GM21529 (cell line): ENCODE measurements around the gene WNT7B.

Experiments
- ATAC-seq: cut with Tn5 transposase; IDR thresholded peaks from one replicate; pipeline ENCODE4 v1.9.1; 2021; ENCODE audit not compliant: unreplicated experiment

The WNT7B gene

GRCh38 chr22:45997077-45997776 is 20.3 kb upstream of the WNT7B start:
- no peak for ATAC-seq

GRCh38 chr22:45996241-45997076 is 19.5 kb upstream of the WNT7B start:
- ATAC-seq, result no peak

DNA sequence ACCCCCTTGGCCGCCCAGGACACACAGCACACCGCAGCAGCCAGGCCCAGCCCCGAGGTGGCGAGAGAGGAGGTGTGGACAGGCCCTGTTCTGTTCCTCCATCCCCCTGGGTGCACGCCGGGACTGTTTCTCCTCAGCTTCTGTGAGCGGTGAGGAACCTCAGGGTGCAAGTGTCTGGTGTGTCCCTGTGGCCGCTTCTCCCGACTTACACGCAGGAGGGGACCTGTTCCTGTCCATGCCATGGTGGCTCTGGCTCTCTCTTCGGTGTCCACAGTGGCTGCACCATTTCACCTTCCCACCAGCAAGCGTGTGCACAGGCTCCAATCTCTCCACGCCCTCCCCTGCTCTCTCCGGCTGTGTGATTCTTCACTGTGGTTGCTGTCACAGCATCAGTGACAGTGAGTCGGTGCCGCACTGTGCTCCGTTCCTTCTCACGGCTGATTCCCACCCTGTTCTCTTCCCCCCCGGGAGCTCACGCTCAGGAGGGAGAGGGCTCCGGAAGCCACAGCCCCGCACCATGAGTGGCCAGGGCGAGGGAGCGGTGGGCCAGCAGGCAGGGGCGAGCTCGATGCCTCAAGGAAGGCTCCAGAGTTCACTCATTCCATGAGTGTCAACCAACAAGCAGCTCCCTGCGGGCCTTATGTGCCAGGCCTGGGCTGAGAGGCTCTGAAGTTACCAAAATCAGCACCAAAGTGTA is 18.6 kb upstream of the WNT7B start:
- ATAC-seq, result no peak

- no peak for ATAC-seq
Observed at GRCh38 chr22:45994491-45995404, 17.8 kb upstream of the WNT7B start.

- ATAC-seq, result no peak
Observed at GRCh38 chr22:45993841-45994240, 16.9 kb upstream of the WNT7B start.

GRCh38 chr22:45993143-45993692 is 16.3 kb upstream of the WNT7B start:
- no peak for ATAC-seq

- no peak for ATAC-seq
Observed at GRCh38 chr22:45992737-45993136, 15.8 kb upstream of the WNT7B start.

DNA sequence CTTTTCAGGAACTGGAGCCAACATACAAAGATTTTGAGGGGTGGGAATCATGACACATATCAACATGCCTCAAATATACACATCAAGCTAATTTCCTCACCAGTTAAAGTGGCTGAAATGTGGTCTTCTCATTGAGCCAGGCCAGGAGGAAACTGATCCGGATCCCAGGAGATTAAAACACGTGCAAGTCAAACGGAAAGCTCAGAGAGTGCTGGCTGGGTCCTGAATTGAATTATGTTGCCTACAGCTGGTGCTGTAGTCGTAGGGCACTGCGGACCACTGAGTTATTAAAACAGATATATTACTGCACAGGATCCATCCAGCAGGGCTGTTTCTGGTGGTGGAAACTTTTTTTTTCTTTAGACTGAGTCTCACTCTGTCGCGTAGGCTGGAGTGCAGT is 14.1 kb upstream of the WNT7B start:
- no peak for ATAC-seq

- no peak for ATAC-seq
Observed at GRCh38 chr22:45987136-45987861, 10.3 kb upstream of the WNT7B start.

DNA sequence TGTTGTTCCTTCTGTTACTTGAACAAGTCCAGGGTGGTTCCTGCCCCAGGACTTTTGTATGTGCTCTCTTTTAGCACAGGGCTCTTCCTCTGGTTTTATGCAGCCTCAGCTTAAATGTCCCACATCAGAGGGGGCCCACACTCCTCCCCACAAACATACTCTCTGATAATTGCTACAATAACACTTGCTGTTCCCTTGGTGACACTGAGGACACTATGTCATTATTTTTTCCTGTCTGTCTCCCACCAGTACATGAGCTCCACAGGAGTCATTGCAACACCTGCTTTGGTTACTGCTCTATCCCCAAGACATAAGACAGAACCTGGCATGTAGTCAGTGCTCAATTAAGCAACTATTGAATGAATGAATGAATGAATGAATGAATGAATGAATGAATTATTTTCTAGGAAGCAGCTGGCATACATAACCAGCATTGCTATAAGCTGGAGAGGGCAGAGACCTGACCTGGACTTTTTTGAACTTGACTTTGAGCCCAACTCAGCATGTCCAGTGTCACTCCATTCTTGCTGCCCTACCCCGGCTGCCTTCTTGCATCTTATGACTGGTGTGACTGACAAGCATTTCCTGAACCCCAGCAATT is 7.5 kb upstream of the WNT7B start:
- ATAC-seq, result no peak

DNA sequence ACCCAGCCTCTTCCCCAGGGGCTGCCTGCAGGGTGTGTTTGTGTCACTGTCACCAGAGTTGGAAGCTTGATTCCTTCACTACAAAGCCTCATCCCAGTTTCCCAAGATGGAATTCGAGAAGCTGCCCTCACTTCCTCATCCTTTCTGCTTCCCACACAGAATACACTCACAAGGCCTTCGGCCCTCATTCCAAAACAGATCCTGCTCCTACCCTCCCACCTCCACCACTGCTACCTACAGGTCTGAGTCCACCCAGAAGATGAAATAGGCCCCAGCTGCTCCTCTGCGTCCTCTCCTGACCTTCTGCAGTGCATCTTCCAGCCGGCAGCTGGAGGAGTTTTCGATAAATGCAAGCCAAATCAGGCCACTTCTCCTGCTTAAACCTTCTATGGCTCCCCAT is 6.8 kb upstream of the WNT7B start:
- ATAC-seq, result no peak

DNA sequence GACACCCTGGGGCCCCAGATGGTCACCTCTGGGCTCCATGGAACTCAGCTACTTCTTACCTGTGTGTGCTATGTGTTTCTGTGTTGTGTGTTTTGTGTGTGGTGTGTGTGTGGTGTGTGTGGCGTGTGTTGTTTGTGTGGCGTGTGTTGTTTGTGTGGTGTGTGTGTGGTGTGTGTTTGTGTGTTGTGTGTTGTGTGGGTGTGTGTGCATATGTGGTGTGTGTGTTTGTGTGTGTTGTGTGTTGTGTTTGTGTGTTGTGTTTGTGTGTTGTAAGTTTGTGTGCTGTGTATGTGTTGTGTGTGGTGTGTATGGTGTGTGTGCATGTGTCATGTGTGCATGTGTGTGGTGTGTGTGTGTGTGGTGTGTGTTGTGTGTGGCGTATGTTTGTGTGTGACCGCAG is 3.8 kb upstream of the WNT7B start:
- no peak for ATAC-seq

- no peak for ATAC-seq
Observed at GRCh38 chr22:45980268-45980570, 3.3 kb upstream of the WNT7B start.

DNA sequence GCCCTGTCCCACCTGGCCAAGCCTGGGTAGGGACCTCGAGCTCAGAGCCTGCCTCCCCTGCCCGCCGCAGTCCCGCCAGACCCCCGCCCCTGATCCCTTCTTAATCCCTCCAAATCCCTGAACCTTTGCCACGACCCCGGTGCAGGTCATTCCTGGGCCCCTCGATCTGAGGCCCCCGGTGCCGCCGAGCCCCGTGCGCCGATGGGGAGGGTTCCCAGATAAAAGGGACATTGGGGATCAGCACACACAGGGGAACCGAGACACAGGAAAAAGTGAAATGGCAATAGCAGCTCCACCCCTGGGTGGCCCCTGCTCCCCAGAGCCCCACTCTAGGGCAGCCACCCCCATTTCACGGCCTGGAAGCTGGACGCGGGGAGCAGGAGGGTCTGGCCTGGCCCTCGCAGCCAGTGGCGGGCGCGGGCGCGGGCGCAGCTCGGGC is 1.3 kb upstream of the WNT7B start:
- ATAC-seq, result no peak

GRCh38 chr22:45977551-45978274 is 751 bp upstream of the WNT7B start:
- no peak for ATAC-seq

GRCh38 chr22:45976254-45977002 is 534 bp downstream of the WNT7B start:
- ATAC-seq, result no peak

DNA sequence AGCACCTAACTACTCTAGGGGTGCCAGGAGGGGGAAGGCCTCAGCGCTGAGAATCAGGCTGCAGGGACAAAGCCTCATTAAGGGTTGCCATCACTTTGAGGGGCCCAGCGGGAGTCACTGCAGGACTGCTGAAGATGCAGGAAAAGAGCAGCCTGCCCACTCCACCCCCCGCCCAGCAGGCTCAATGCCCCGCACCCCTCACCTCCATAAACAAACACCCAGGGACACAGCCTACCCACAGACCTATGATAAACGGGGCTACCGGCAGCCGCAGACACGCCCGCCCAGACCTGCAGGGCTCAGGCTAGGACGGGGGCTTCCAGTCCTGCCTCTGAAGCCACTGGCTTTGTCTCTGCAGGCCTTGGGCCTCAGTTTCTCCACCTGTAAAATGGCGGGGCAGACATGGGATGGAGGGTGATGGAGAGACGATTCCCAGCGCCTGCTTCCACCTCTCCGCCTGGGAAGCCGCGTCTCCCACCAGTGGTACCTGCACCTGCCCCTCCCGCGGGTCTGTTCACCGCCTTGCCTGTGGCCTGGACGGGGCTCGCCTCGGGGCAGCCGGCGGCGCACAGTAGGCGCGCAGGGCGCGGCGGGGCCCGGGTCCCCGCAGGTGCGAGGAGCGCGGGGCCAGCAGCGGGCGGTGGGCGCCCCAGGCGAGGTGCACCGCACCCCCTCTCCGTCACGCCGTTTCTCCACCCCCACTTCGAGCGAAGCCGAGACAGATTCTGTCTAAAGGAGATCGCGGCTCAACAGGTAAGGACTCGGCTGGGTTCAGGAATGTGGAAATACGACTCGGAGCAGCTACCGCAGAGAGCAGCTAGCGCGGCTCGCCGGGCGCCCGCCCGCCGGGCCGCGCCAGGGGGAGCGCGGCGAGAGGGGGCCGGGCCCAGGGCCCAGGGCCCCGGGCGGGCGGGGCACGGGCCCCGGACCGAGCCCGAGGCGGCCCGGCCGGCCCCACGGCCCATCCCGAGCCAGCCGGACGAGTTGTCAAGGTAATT is 1.5 kb downstream of the WNT7B start:
- no peak for ATAC-seq
